HG03571 (cell line): Measurements from ENCODE around the gene BACE2.

Experiments
- ATAC-seq: cut with Tn5 transposase; IDR thresholded peaks from one replicate; pipeline ENCODE4 v1.9.1; 2021; ENCODE audit not compliant: unreplicated experiment

BACE2 gene

GRCh38 chr21:41211060-41211805 lies 43.3 kb downstream of the BACE2 start:
- ATAC-seq, result no peak

GRCh38 chr21:41213021-41213420 lies 45.1 kb downstream of the BACE2 start:
- no peak for ATAC-seq

GRCh38 chr21:41215856-41216408 lies 48.0 kb downstream of the BACE2 start:
- no peak for ATAC-seq

- ATAC-seq, result no peak
Measured at GRCh38 chr21:41216486-41216885, 48.5 kb downstream of the BACE2 start.

- ATAC-seq, result no peak
Measured at GRCh38 chr21:41217671-41218385, 49.9 kb downstream of the BACE2 start.

- ATAC-seq, result no peak
Measured at GRCh38 chr21:41219498-41220207, 51.7 kb downstream of the BACE2 start.

GRCh38 chr21:41220208-41220733 lies 52.3 kb downstream of the BACE2 start:
- no peak for ATAC-seq

- ATAC-seq, result no peak
Measured at GRCh38 chr21:41222247-41223068, 54.5 kb downstream of the BACE2 start.

- ATAC-seq, result no peak
Measured at GRCh38 chr21:41226853-41227252, 58.9 kb downstream of the BACE2 start.

GRCh38 chr21:41227357-41228005 lies 59.5 kb downstream of the BACE2 start:
- no peak for ATAC-seq

- ATAC-seq, result no peak
Measured at GRCh38 chr21:41228006-41228370, 60.0 kb downstream of the BACE2 start.

- ATAC-seq, result no peak
Measured at GRCh38 chr21:41228492-41228891, 60.5 kb downstream of the BACE2 start.

- ATAC-seq, result no peak
Measured at GRCh38 chr21:41228958-41229357, 61.0 kb downstream of the BACE2 start.

GRCh38 chr21:41229509-41230248 lies 61.7 kb downstream of the BACE2 start:
- ATAC-seq, result no peak

GRCh38 chr21:41230497-41230896 lies 62.5 kb downstream of the BACE2 start:
- no peak for ATAC-seq

- no peak for ATAC-seq
Measured at GRCh38 chr21:41231060-41231459, 63.1 kb downstream of the BACE2 start.

- ATAC-seq, result no peak
Measured at GRCh38 chr21:41232013-41232412, 64.1 kb downstream of the BACE2 start.

- ATAC-seq, result no peak
Measured at GRCh38 chr21:41233916-41234315, 66.0 kb downstream of the BACE2 start.

- no peak for ATAC-seq
Measured at GRCh38 chr21:41234569-41234968, 66.6 kb downstream of the BACE2 start.
